Esophagus squamous epithelium (tissue), 5 donors: ENCODE results near the gene CYP39A1. TPM values are rescaled to one million over a fixed set of nuclear protein-coding genes. Genes with fewer than 3 reads are reported as not detected.
"Not testable (repeated sequence)": the region's sequence is repeated elsewhere in the genome, so short reads cannot be mapped to it uniquely, and the experiment has no call there.

ENCODE experiments used
- DNase-seq: peaks from one replicate; lab custom pipeline; 2025; lab: John Stamatoyannopoulos, UW
- H3K27ac ChIP-seq, 4 donors: fragments of 200-600 bp; sonication (generic); one replicate each; pipeline ENCODE4 v1.5.1; 2016 to 2019; ENCODE audit warnings: mild to moderate bottlenecking in 1 of 4
- H3K27me3 ChIP-seq, 4 donors: fragments of 200-600 bp; sonication (generic); 1 replicate in 3 of 4; 2 replicates in 1 of 4; pipeline versions ENCODE4 v1.5.1 to v1.6.0; 2017 to 2021; ENCODE audit warnings: antibody characterized with exemption in 1 of 4
- H3K36me3 ChIP-seq, 3 donors: fragments of 200-600 bp; sonication (generic); one replicate each; pipeline ENCODE4 v1.5.1; 2016 to 2019
- H3K4me1 ChIP-seq, 3 donors: fragments of 200-600 bp; sonication (generic); one replicate each; pipeline ENCODE4 v1.5.1; 2017 to 2019
- H3K4me3 ChIP-seq, 4 donors: fragments of 200-600 bp; sonication (generic); 1 replicate in 3 of 4; 2 replicates in 1 of 4; pipeline ENCODE4 v1.5.1; 2016 to 2019; ENCODE audit warnings: mild to moderate bottlenecking in 2 of 4, moderate library complexity in 1 of 4
- H3K9me3 ChIP-seq, 3 donors: fragments of 200-600 bp; sonication (generic); one replicate each; pipeline ENCODE4 v1.5.1; 2016 to 2019
- CTCF ChIP-seq, 6 experiments: fragments of 450-650 bp in 4 of 6; fragments of 200-600 bp in 2 of 6; sonication (generic) in 2 of 6; IDR thresholded peaks; one replicate each; pipeline ENCODE4 v1.5.1; 2016 to 2019; ENCODE audit warnings: antibody characterized with exemption in 6 of 6, mild to moderate bottlenecking in 4 of 6, moderate library complexity in 4 of 6
- POLR2A ChIP-seq, 4 donors: fragments of 450-650 bp; IDR thresholded peaks; one replicate each; pipeline ENCODE4 v1.6.1; 2017; ENCODE audit warnings: antibody characterized with exemption in 4 of 4, mild to moderate bottlenecking in 4 of 4, moderate library complexity in 3 of 4
- WGBS, 2 donors: methylation state at CpG; one replicate each; pipeline ENCODE4 v1.1.5; 2018; 5-methylcytosine and 5-hydroxymethylcytosine counted together
- intact Hi-C: fragments of 100-400 bp; cut with DNase I; formaldehyde crosslinking; loops from one replicate; pipeline ENCODE4 v1.15.0; 2022
- total RNA-seq, 4 donors: library from RNA; depleted of rRNA; stranded (reverse); fragments of >200 nt; gene quantifications; one replicate each; pipeline ENCODE4 v1.1.0, GENCODE V29; 2016
- donor health status: DM: yes; HTN: yes; CAD: no.

CYP39A1 gene
- total RNA-seq, 4 donors from 2014 or later, result 2.8 to 9.2 (median 5.1) TPM

GRCh38 chr6:46651006-46651405 lies 1.6 kb downstream of the CYP39A1 start:
- no peaks in the 10 kb centered on the region for H3K9me3 ChIP-seq
- peaks cover 0 to 42% (median 8%) of the 10 kb centered on the region in 3 donors for H3K4me1 ChIP-seq
- H3K27me3 ChIP-seq, result no peaks in the 10 kb centered on the region
- TF ChIP-seq POLR2A (IDR thresholded peaks at IDR 0.05) (no peak), CTCF (IDR thresholded peaks at IDR 0.05) (no peak)
- intact Hi-C loops, result no loop called here
- peak overlapping the region in 3 of 4 donors; percentile 1 to 92 (median 91) for H3K27ac ChIP-seq
- no peak for DNase-seq
- WGBS, 2 donors, result 33 to 55% methylated on average over 1 of the region's 1 CpG
- H3K36me3 ChIP-seq, result peaks cover 0 to under 1% (median 0%) of the 10 kb centered on the region in 3 donors
- peak overlapping the region in 2 of 4 donors; percentile 88 to 96 for H3K4me3 ChIP-seq

- H3K36me3 ChIP-seq, result no peaks in the 10 kb centered on the region
- H3K4me1 ChIP-seq, result peaks cover 0 to 37% (median 5%) of the 10 kb centered on the region in 3 donors
- no peak overlapping the region for H3K4me3 ChIP-seq
- WGBS, 2 donors, result 61 to 65% methylated on average over 5 of the region's 5 CpGs
- intact Hi-C loops, result no loop called here
- TF ChIP-seq CTCF (IDR thresholded peaks at IDR 0.05) (no peak), POLR2A (IDR thresholded peaks at IDR 0.05) (no peak)
- no peaks in the 10 kb centered on the region for H3K9me3 ChIP-seq
- DNase-seq, result no peak
- no peaks in the 10 kb centered on the region for H3K27me3 ChIP-seq
- no peak overlapping the region for H3K27ac ChIP-seq
Observed at GRCh38 chr6:46648869-46649492, 3.6 kb downstream of the CYP39A1 start.

- H3K27ac ChIP-seq, intact Hi-C loops, DNase-seq, H3K27me3 ChIP-seq, H3K9me3 ChIP-seq, H3K36me3 ChIP-seq, H3K4me3 ChIP-seq: not testable (repeated sequence)
- peaks cover 0 to 28% (median 0%) of the 10 kb centered on the region in 3 donors for H3K4me1 ChIP-seq
- 94% methylated on average over 3 of the region's 4 CpGs; no CpG with 5 or more reads in 1 of the 2 donors for WGBS, 2 donors
Observed at GRCh38 chr6:46648108-46648507, 4.5 kb downstream of the CYP39A1 start.

- intact Hi-C loops, result no loop called here
- no peak overlapping the region for H3K4me3 ChIP-seq
- TF ChIP-seq POLR2A (IDR thresholded peaks at IDR 0.05) (no peak), CTCF (IDR thresholded peaks at IDR 0.05) (no peak)
- WGBS, 2 donors, result 80 to 90% methylated on average over 1 of the region's 1 CpG
- peaks cover 0 to 9% (median 0%) of the 10 kb centered on the region in 3 donors for H3K4me1 ChIP-seq
- no peak overlapping the region for H3K27ac ChIP-seq
- no peaks in the 10 kb centered on the region for H3K9me3 ChIP-seq
- no peaks in the 10 kb centered on the region for H3K36me3 ChIP-seq
- DNase-seq, result no peak
- no peaks in the 10 kb centered on the region for H3K27me3 ChIP-seq
Observed at GRCh38 chr6:46645265-46645664, 7.4 kb downstream of the CYP39A1 start.

GRCh38 chr6:46642928-46643751 lies 9.5 kb downstream of the CYP39A1 start:
- no peaks in the 10 kb centered on the region for H3K27me3 ChIP-seq
- H3K9me3 ChIP-seq, result no peaks in the 10 kb centered on the region
- H3K27ac ChIP-seq, result no peak overlapping the region
- no peak overlapping the region for H3K4me3 ChIP-seq
- H3K4me1 ChIP-seq, result peaks cover 0 to 5% (median 0%) of the 10 kb centered on the region in 3 donors
- TF ChIP-seq POLR2A (IDR thresholded peaks at IDR 0.05) (no peak), CTCF (IDR thresholded peaks at IDR 0.05) (no peak)
- H3K36me3 ChIP-seq, result no peaks in the 10 kb centered on the region
- 72 to 79% methylated on average over 4 of the region's 4 CpGs for WGBS, 2 donors
- intact Hi-C loops, result no loop called here
- no peak for DNase-seq
